Measurements from ENCODE around the gene UCHL5.

- TF ChIP-seq POLR2A (IDR thresholded peaks at IDR 0.05) = no peak
- no peak for TF ChIP-seq CTCF (IDR thresholded peaks at IDR 0.05)
Observed at GRCh38 chr1:193090865-193091264, 31.7 kb upstream of the UCHL5 start.
